Neural cell (in vitro differentiated cells): Measurements from ENCODE around the gene HIBCH. TPM values are rescaled to one million over a fixed set of nuclear protein-coding genes. Genes with fewer than 3 reads are reported as not detected.

Source experiments
- H2AFZ ChIP-seq: fragments of 200-600, 300-800 bp; sonication (generic), shearing (Covaris generic); 2 replicates; pipeline ENCODE4 v1.6.0; 2014; ENCODE audit warnings: low read depth, mild to moderate bottlenecking, antibody characterized with exemption, low read length, moderate library complexity
- H3F3A ChIP-seq: fragments of 200-600 bp; shearing (Covaris generic); 2 replicates; pipeline ENCODE4 v1.6.1; 2016; ENCODE audit warnings: mild to moderate bottlenecking, moderate library complexity, mixed read lengths, antibody characterized with exemption, low read length; ENCODE audit not compliant: insufficient read depth, poor library complexity, severe bottlenecking
- H3K27ac ChIP-seq: fragments of 200-600, 300-800 bp; sonication (generic), shearing (Covaris generic); 2 replicates; pipeline ENCODE4 v1.5.1; 2014; ENCODE audit warnings: mild to moderate bottlenecking, low read length, moderate library complexity
- H3K27me3 ChIP-seq: fragments of 300-800, 200-600 bp; sonication (generic), shearing (Covaris generic); 2 replicates; pipeline ENCODE4 v1.6.0; 2014; ENCODE audit warnings: mild to moderate bottlenecking, low read depth, low read length, moderate library complexity; ENCODE audit not compliant: insufficient read depth
- H3K36me3 ChIP-seq: fragments of 300-800, 200-600 bp; sonication (generic), shearing (Covaris generic); 2 replicates; pipeline ENCODE4 v1.5.1; 2014; ENCODE audit warnings: mild to moderate bottlenecking, antibody characterized with exemption, low read length, moderate library complexity; ENCODE audit not compliant: insufficient read depth
- H3K4me2 ChIP-seq: fragments of 300-800, 200-600 bp; sonication (generic), shearing (Covaris generic); 2 replicates; pipeline ENCODE4 v1.6.0; 2014; ENCODE audit warnings: mild to moderate bottlenecking, low read length
- H3K4me3 ChIP-seq: fragments of 300-800, 200-600 bp; sonication (generic), shearing (Covaris generic); 2 replicates; pipeline ENCODE4 v1.5.1; 2014; ENCODE audit warnings: mild to moderate bottlenecking, low read length, moderate library complexity
- H3K79me2 ChIP-seq: fragments of 200-600 bp; shearing (Covaris generic); replicated peaks from 2 replicates; pipeline ENCODE4 v1.6.0; 2014; ENCODE audit warnings: mild to moderate bottlenecking, low read length, moderate library complexity; ENCODE audit not compliant: insufficient read depth
- H3K9ac ChIP-seq: fragments of 300-800, 200-600 bp; sonication (generic), shearing (Covaris generic); 2 replicates; pipeline ENCODE4 v1.6.1; 2016; ENCODE audit warnings: mild to moderate bottlenecking, low read length, mixed read lengths
- H3K9me2 ChIP-seq: fragments of 200-600 bp; shearing (Covaris generic); 2 replicates; pipeline ENCODE4 v1.6.1; 2016; ENCODE audit warnings: mild to moderate bottlenecking, low read length, mixed read lengths; ENCODE audit not compliant: insufficient read depth
- H3K9me3 ChIP-seq: fragments of 200-600, 300-800 bp; sonication (generic), shearing (Covaris generic); 2 replicates; pipeline ENCODE4 v1.6.1; 2016; ENCODE audit warnings: mild to moderate bottlenecking, mixed run types, low read length, moderate library complexity, mixed read lengths
- H4K20me1 ChIP-seq: fragments of 200-600 bp; shearing (Covaris generic); 2 replicates; pipeline ENCODE4 v1.6.1; 2016; ENCODE audit warnings: mild to moderate bottlenecking, mixed run types; ENCODE audit not compliant: insufficient read depth
- CTCF ChIP-seq: fragments of 450-650 bp; IDR thresholded peaks from 2 replicates; pipeline ENCODE4 v1.5.1; 2014; ENCODE audit warnings: antibody characterized with exemption, mild to moderate bottlenecking, moderate library complexity; ENCODE audit not compliant: poor library complexity, severe bottlenecking
- EP300 ChIP-seq: fragments of 450-650 bp; conservative IDR thresholded peaks from 2 replicates; pipeline ENCODE4 v1.6.1; 2014; ENCODE audit warnings: antibody characterized with exemption, mild to moderate bottlenecking, moderate library complexity; ENCODE audit not compliant: poor library complexity, severe bottlenecking
- EZH2 ChIP-seq: fragments of 200-600, 300-800 bp; shearing (Covaris generic), sonication (generic); IDR thresholded peaks from 2 replicates; pipeline ENCODE4 v1.6.1; 2014; ENCODE audit warnings: antibody characterized with exemption, low read length, borderline replicate concordance, mild to moderate bottlenecking; ENCODE audit not compliant: insufficient read depth, poor library complexity, severe bottlenecking
- MXI1 ChIP-seq: fragments of 450-650 bp; conservative IDR thresholded peaks from 2 replicates; pipeline ENCODE4 v1.6.1; 2014; ENCODE audit warnings: antibody characterized with exemption, mild to moderate bottlenecking; ENCODE audit not compliant: poor library complexity, severe bottlenecking
- POLR2AphosphoS5 ChIP-seq: IDR thresholded peaks from 2 replicates; pipeline ENCODE4 v1.6.1; 2012
- RAD21 ChIP-seq: fragments of 450-650 bp; conservative IDR thresholded peaks from 2 replicates; pipeline ENCODE4 v1.6.1; 2014; ENCODE audit warnings: antibody characterized with exemption, mild to moderate bottlenecking, moderate library complexity
- REST ChIP-seq: IDR thresholded peaks from 2 replicates; pipeline ENCODE4 v1.6.1; 2012; ENCODE audit warnings: borderline replicate concordance
- SMC3 ChIP-seq: fragments of 450-650 bp; conservative IDR thresholded peaks from 2 replicates; pipeline ENCODE4 v1.6.1; 2014; ENCODE audit warnings: antibody characterized with exemption, mild to moderate bottlenecking, moderate library complexity; ENCODE audit not compliant: poor library complexity
- TAF1 ChIP-seq: IDR thresholded peaks from 2 replicates; pipeline ENCODE4 v1.6.1; 2012; ENCODE audit warnings: low read depth
- polyA plus RNA-seq: library from polyadenylated mRNA; depleted of rRNA; stranded (reverse); fragments of >200 nt; gene quantifications from 2 replicates; pipeline ENCODE4 v1.2.3, GENCODE V29; 2014

Gene HIBCH
- polyA plus RNA-seq, 1 donor from 2014 or later: 17.8 TPM

- no peak overlapping the region for H3K4me2 ChIP-seq
- H3K9me3 ChIP-seq: no peaks in the 10 kb centered on the region
- no peak overlapping the region for H3K27ac ChIP-seq
- no peaks in the 10 kb centered on the region for H4K20me1 ChIP-seq
- no peak overlapping the region for H3K4me3 ChIP-seq
- no peaks in the 10 kb centered on the region for H3K27me3 ChIP-seq
- no peak for TF ChIP-seq TAF1
- TF ChIP-seq SMC3: no peak
- TF ChIP-seq EZH2: no peak
- TF ChIP-seq CTCF: no peak
- no peak for TF ChIP-seq MXI1
- no peak for TF ChIP-seq EP300
- no peak for TF ChIP-seq POLR2AphosphoS5
- TF ChIP-seq RAD21: no peak
- TF ChIP-seq REST: no peak
- H3K9me2 ChIP-seq: no peaks in the 10 kb centered on the region
- no peak overlapping the region for H2AFZ ChIP-seq
- no peaks in the 10 kb centered on the region for H3K36me3 ChIP-seq
- no peak overlapping the region for H3K9ac ChIP-seq
- no peaks in the 10 kb centered on the region for H3K79me2 ChIP-seq
- H3F3A ChIP-seq: no peaks in the 10 kb centered on the region
Observed at GRCh38 chr2:190354003-190354690, 34.5 kb upstream of the HIBCH start.

GRCh38 chr2:190353537-190353899 lies 33.9 kb upstream of the HIBCH start:
- no peaks in the 10 kb centered on the region for H3K9me3 ChIP-seq
- no peak overlapping the region for H3K27ac ChIP-seq
- TF ChIP-seq REST (no peak), EZH2 (no peak), MXI1 (no peak), EP300 (no peak), TAF1 (no peak), CTCF (no peak), RAD21 (no peak), SMC3 (no peak)
- no peaks in the 10 kb centered on the region for H3K79me2 ChIP-seq
- no peaks in the 10 kb centered on the region for H3K27me3 ChIP-seq
- H3K4me2 ChIP-seq: no peak overlapping the region
- H3K36me3 ChIP-seq: no peaks in the 10 kb centered on the region
- no peaks in the 10 kb centered on the region for H3F3A ChIP-seq
- H3K9ac ChIP-seq: no peak overlapping the region
- no peak overlapping the region for H2AFZ ChIP-seq
- no peaks in the 10 kb centered on the region for H4K20me1 ChIP-seq
- no peaks in the 10 kb centered on the region for H3K9me2 ChIP-seq
- H3K4me3 ChIP-seq: no peak overlapping the region
